ENCODE data around the gene TBC1D12.
"Not testable (repeated sequence)": the region's sequence is repeated elsewhere in the genome, so short reads cannot be mapped to it uniquely, and the experiment has no call there.

TBC1D12 gene

DNA sequence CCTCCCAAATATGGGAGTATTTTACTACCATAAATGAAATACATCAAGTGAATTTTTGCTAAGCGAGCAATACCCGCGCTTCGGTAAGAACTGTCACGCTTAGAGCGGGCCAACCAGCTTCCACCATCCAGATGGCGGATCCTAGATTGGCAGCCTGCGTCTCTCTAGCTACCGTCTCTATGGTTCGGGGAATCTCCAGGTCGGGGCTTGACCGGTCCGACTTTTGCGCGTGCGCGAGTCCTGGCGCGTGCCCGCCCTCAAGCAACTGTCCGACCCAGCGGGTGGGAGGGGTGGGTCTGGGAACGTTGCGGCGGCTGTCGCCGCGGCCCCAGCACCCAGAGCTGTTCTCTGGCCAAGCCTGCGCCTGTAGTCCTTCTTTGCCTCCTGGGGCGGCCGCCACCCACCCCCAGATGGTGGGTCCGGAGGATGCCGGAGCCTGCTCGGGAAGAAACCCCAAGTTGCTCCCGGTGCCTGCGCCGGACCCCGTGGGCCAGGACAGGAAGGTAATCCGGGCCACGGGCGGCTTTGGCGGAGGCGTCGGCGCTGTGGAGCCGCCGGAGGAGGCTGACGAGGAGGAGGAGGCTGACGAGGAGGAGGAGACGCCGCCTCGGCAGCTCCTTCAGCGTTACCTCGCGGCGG, at the start of gene TBC1D12:
Gene TBC1D12, plus strand, starts transcription at position 338 of the 639 bp plus-strand sequence. Its CDS starts 73 bp downstream, at position 411.
- peak in 2 of 3 experiments; percentile 9 to 38 for DNase-seq (ENCODE audit: low read depth in 3 of 3)

- no peak for DNase-seq (ENCODE audit: low read depth in 3 of 3)
These were observed 49.0 kb upstream of the TBC1D12 start for GRCh38 chr10:94353336-94353735.

GRCh38 chr10:94355841-94356240, 46.5 kb upstream of the TBC1D12 start:
- DNase-seq (ENCODE audit: low read depth in 3 of 3), result no peak

- no peak for DNase-seq (ENCODE audit: low read depth in 3 of 3)
These were observed 45.1 kb upstream of the TBC1D12 start for GRCh38 chr10:94357193-94357592.

DNA sequence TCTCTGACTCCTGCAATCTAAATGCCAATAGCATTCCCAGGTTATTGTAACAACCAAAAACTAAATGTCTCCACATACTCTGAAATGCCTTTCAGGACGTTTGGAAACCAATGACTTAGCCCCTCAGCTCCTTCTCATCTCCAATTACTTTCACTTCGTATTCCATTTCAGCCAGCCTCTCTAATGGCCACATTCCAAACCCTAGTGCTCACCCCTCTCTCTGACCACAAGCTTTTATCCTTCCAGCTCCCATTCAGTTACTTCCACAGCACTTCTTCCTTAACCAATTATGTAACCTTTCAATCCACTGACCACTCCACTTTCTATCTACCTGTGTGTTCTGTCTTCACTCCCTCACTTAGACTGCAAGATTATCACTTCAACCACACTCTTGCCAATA, 43.9 kb upstream of the TBC1D12 start:
- no peak for DNase-seq (ENCODE audit: low read depth in 3 of 3)

GRCh38 chr10:94361171-94361794, 41.1 kb upstream of the TBC1D12 start:
- DNase-seq (ENCODE audit: low read depth in 3 of 3), result no peak

DNA sequence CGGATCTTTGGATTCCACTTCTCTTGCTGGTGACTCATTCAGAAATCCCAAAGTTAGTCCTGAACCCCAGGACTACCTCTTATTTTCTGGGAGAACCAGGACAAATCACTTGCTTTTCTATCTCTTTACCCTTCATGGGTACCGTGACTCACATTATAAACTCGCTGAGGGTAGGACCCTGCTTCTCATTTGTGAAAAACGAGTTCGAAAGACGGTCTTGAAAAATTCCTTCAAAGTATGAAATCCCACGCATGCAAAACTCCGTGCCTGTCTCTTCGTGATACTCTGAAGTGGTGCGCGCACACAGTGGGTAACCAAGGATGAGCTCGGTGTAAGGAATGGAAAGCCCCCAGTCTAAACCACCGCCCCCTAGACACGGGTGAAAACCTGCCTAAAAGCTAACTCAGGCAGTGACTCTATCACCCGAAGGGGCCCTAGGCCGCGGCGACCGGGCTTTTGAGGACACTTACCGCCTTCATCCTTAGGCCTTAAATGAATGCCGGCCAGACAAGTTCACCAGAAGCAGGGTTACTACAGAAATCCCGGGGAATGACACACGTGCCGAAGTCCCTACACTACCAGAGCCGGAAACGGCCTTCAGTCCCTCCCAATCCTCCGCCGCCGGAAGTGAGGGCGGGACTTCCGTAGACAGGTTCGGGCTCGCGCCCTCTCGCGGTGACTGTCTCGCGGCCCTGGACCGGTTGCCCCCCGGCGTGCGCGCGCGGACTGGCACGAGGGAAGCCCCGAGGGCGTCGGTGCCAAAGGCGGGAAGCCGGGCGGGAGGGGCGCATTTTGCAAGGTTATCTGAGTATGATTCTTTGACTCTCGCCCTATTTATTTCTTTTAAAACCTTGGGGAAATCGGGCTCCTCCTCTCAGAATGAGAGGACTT, 39.7 kb upstream of the TBC1D12 start, which contains the start of gene NOC3L:
Gene NOC3L, minus strand, starts transcription at position 580 of the 891 bp plus-strand sequence. Its CDS starts 101 bp downstream, at position 479.
- DNase-seq (ENCODE audit: low read depth in 3 of 3), result peak; percentile 96 to 98 (median 96)

DNA sequence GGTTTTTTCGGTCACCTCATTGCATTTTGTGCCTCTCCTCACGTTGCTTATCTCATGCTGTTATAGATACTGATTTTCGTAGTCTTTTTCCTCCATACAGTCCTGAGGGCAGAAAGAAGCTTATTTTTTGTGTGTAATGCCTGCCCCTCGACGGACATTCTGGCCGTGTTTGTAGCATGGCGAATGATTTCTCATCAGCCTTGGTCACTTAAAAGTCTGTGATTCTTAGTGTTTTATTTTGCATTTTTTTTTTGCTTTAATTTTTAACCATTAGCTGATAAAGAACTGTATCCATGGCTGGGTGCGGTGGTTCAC, 39.1 kb upstream of the TBC1D12 start:
- no peak for DNase-seq (ENCODE audit: low read depth in 3 of 3)

DNA sequence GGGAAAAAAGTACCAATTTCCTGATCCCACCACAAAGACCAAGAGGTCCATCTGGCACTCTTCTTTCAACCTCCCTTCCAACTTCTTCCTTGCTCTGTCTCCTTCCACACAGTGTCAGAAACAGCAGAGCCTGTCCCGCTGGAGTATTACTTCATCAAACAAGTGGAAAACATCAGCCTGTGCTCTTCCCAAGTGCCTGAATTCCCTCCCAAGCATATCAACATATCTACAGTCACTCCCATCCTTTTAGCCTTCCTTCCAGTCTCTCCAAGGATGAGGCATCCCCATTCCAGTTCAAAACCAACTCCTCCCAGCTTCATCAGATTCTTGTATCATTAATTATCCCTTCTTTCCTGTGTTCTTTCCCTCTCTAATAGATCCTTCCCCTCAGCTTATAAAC, 37.9 kb upstream of the TBC1D12 start:
- DNase-seq (ENCODE audit: low read depth in 3 of 3), result no peak

DNA sequence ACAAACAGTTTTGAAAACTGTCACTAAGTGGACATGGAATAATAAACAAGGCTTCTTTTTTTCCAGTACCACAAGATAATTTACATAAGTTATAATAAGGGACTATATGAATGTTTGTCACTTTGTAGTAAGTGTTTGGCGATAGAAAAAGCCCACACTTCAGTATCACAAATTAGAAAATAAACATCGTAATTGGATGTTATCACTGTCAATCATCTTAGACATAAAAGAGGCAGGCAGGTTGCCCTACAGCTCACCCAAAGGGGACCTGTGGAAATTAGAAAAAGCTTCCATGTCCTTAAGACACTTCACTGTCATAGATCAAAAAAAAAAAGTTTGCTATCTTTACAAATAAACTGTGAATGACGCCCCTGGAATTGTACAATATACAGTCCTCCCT, 36.0 kb upstream of the TBC1D12 start:
- no peak for DNase-seq (ENCODE audit: low read depth in 3 of 3)

DNA sequence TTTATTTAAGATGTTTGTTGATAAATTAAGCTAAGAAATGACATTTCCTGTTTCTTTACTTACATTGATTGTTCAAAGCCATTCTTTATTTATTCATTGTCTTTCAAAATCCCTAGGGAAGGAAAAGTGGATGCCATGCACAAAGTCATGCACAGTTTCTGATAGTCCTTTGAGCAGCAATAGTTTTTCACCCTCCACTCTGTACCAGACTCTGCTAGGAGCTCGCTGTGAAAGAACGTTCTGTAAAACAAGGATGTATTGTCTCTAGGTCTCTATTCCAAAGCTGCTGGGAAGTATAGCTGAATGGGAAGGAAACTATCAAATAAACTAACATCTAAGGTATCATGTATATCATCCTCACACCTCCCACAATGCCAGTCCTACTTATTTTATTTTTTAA, 31.8 kb upstream of the TBC1D12 start:
- no peak for DNase-seq (ENCODE audit: low read depth in 3 of 3)

DNA sequence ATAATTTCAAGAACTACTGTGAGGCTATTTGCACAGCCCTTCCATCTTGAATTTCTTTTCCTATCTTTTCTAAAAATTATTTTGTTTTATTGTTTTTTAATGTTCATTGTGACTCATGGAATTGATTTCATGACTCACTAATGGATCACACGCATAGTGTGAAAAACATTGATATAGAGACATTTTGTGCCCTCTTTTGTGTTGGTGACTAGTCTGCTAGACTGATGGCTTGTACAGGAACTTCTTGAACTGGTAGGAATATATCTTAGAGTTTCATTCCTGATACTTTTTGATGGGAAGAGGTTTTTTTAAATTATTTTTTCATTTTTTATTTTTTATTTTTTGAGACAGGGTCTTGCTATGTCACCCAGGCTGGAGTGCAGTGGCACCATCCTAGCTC, 27.0 kb upstream of the TBC1D12 start:
- DNase-seq (ENCODE audit: low read depth in 3 of 3), result no peak

GRCh38 chr10:94376865-94377264, 25.5 kb upstream of the TBC1D12 start:
- no peak for DNase-seq (ENCODE audit: low read depth in 3 of 3)

DNA sequence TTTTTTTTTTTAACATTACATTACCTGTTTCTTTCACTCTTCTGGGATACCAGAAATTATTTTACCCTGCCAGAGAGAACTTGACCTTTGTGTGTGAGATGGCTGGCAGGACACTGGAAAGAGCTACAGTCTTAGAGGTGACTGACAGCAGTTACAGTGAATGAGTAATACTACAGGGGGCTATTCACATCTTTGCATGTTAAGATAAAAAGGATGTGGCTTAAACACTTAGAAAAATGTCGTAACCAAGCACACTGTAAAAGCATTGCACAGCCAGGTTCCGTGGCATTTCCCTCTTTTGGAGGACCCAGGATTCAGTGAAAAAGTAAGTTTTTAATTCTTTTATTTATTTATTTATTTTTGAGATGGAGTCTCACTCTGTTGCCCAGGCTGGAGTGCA, 18.8 kb upstream of the TBC1D12 start:
- DNase-seq (ENCODE audit: low read depth in 3 of 3), result no peak

DNA sequence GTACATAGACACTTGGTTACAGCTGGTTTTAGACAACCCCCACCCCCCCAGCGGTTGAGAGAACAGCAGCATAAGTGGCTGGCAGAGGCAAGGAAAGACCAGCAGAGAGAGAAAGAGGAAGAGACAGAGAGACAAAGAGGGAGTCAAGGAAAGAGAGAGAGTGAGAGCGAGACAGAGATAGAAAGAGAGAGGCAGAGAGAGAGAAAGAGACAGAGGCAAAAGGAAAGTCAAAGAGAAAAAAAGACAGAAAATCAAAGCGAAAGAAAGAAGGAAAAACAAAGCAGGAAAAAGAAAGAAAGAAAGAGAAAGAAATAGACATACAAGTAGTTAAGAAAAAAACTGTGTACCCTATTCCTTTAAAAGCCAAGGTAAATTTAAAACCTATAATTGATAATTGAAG, 16.6 kb upstream of the TBC1D12 start:
- DNase-seq (ENCODE audit: low read depth in 3 of 3), result not testable (repeated sequence)

DNA sequence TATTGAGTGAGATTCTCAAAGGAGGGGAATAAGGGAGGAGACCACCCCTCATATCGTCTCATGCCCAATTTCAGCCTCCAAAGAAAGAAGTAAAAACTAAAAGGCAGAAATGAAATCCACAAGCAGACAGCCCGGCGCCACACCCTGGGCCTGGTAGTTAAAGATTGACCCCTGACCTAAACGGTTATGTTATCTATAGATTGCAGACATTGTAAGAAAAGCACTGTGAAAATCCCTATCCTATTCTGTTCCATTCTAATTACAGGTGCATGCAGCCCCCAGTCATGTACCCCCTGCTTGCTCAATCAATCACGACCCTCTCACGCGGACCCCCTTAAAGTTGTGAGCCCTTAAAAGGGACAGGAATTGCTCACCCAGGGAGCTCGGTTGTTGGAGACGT, 10.2 kb upstream of the TBC1D12 start:
- DNase-seq (ENCODE audit: low read depth in 3 of 3), result not testable (repeated sequence)

DNA sequence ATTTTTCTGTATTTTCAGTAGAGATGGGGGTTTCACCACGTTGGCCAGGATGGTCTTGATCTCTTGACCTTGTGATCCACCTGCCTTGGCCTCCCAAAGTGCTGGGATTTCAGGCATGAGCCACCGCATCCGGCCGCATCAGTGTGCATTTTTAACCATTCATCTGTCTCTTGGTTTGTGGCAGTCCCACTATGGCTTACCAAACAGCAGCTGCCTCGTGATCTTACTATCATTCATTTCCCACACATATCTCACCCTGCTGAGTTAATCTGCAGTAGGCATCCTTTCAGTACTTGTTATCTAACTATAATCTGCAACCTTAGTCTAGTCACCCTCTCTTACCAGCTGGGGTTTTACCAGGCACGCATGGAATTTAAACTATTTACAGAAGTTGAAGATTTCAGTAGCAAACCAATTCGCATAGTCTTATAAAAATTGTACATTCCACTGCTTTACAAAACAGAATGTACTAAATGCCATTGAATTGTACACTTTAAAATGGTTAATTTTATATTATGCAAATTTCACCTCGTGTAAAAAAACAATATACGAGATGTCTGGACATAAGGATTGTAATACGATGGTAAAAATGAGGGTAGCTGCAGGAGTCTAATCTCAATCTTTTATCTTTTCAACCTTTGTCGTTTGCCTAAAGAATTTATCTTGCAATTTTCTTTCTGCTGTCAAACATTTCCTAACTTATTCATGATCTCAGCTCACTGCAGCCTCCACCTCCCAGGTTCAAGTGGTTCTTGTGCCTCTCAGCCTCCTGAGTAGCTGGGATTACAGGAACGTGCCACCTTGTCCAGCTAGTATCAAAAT, 4.6 kb upstream of the TBC1D12 start:
- no peak for DNase-seq (ENCODE audit: low read depth in 3 of 3)

DNA sequence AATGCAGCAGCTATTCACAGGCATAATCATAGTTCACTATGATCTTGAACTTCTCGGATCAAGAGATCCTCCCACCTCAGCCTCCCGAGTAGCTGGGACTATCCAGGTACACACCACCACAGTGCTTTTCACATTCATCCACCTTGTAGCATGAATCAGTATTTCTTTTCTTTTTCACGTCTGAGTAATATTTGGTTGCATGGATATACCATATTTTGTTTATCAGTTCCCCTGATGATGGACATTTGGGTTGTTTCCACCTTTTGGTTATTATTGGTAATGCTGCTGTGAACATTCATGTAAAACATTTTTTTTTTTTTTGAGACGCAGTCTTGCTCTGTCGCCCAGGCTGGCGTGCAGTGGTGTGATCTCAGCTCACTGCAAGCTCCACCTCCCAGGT, 3.6 kb upstream of the TBC1D12 start:
- no peak for DNase-seq (ENCODE audit: low read depth in 3 of 3)

GRCh38 chr10:94402843-94403379, 570 bp downstream of the TBC1D12 start:
- peak in 1 of 3 experiments; percentile 1 for DNase-seq (ENCODE audit: low read depth in 3 of 3)

DNA sequence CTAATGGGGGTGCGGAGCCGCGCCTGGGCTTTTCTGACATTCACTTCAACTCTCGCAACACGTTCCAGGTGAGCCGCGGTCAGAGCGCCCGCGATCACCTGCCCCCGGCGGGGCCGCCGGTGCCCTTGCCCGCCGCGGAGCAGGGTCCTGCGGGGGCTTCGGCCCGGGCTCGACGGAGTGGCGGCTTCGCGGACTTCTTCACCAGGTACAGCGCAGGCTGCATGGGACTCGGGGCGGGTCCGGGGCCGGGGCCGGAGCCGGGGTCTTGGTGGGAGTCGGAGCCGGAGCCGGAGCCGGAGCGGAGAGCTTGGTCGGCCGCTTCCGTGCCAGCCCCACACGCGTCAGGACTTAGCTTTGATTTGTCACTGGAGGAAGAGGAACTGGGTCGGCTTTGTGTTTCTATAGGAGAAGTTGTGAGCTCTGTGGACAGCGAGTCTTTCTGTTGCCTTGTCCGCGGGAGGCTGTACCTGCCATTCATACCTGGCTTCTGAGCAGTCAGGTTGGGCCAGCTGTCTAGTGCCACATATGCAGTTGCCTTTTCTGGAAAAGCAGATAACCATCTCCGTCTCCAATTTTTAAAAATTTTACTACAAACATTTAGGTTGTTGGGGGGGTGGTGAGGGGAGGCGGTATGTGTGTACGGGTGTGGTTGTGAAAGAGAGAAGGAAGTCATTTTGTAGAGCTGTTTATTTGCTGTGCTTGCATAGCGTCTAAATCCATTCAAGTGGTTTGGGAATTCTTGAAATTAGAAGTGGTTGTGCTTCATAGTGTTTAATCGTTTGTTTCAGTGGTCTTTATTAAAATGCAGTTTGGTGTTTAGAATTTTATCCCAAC, 1.3 kb downstream of the TBC1D12 start:
- DNase-seq (ENCODE audit: low read depth in 3 of 3), result peak in 1 of 3 experiments; percentile 19

- no peak for DNase-seq (ENCODE audit: low read depth in 3 of 3)
These were observed 3.1 kb downstream of the TBC1D12 start for GRCh38 chr10:94405406-94405805.

Measured in stimulated activated CD4-positive, alpha-beta T cell treated with anti-CD3 and anti-CD28 coated beads, TNF-alpha, amount 100 ng/mL, for 24 hours (primary cell).